H1 (cell line): Measurements from ENCODE around the gene PTPRCAP. TPM values are rescaled to one million over a fixed set of nuclear protein-coding genes. Genes with fewer than 3 reads are reported as not detected.
A peak's percentile ranks its signal among the peaks of the same experiment; 100 is the strongest.

Source experiments
- CTCF ChIA-PET: fragments of 300-600 bp; sonication (Branson Sonifier 250); formaldehyde crosslinking; loops from one replicate; lab custom pipeline; 2021; ENCODE audit not compliant: partially characterized antibody; lab: Charles Lee
- POLR2A ChIA-PET: fragments of 300-600 bp; sonication (Branson Sonifier 250); formaldehyde crosslinking; loops from one replicate; lab custom pipeline; 2021; ENCODE audit warnings: inconsistent platforms; ENCODE audit not compliant: partially characterized antibody; lab: Charles Lee
- DNase-seq, 2 experiments: peaks; one replicate each; pipeline versions ENCODE4 v3.0.0 to v3.0.0-alpha.2; 2010 to 2022; ENCODE audit warnings: low spot score in 2 of 2, low read depth in 1 of 2, mixed read lengths in 1 of 2
- FAIRE-seq: peaks from 2 replicates; lab custom pipeline; 2011; peaks lifted over from hg19 to GRCh38; lab: Jason Lieb, UNC
- H2AFZ ChIP-seq: 2 replicates; pipeline ENCODE4 v1.8.1; 2012; ENCODE audit warnings: low read length, inconsistent platforms
- H2AK5ac ChIP-seq: 2 replicates; pipeline ENCODE4 v1.6.1; 2013; ENCODE audit warnings: low read depth, low read length
- H2BK120ac ChIP-seq: replicated peaks from 2 replicates; pipeline ENCODE3; 2013; ENCODE audit warnings: low read depth, low read length, inconsistent platforms
- H2BK12ac ChIP-seq: 2 replicates; pipeline ENCODE4 v1.6.1; 2013; ENCODE audit warnings: low read depth, low read length
- H2BK15ac ChIP-seq: 2 replicates; pipeline ENCODE4 v1.6.1; 2013; ENCODE audit warnings: low read length
- H2BK20ac ChIP-seq: 2 replicates; pipeline ENCODE4 v1.6.1; 2013; ENCODE audit warnings: low read length
- H2BK5ac ChIP-seq: 2 replicates; pipeline ENCODE4 v1.6.1; 2013; ENCODE audit warnings: low read depth, low read length
- H3K14ac ChIP-seq: 2 replicates; pipeline ENCODE4 v1.6.1; 2013; ENCODE audit warnings: inconsistent platforms; ENCODE audit not compliant: insufficient read length
- H3K18ac ChIP-seq: 2 replicates; pipeline ENCODE4 v1.6.1; 2013; ENCODE audit warnings: low read length; ENCODE audit errors: extremely low read depth
- H3K23ac ChIP-seq: 2 replicates; pipeline ENCODE4 v1.6.1; 2013; ENCODE audit warnings: inconsistent platforms; ENCODE audit not compliant: insufficient read length
- H3K23me2 ChIP-seq: 2 replicates; pipeline ENCODE4 v1.6.1; 2013; ENCODE audit warnings: low read depth, low read length
- H3K27ac ChIP-seq: 2 replicates; pipeline ENCODE4 v1.6.1; 2011; ENCODE audit warnings: low read depth, low read length, inconsistent platforms
- H3K27me3 ChIP-seq, 4 experiments: replicated peaks in 1 of 4; 1 replicate in 1 of 4; 2 replicates in 3 of 4; pipeline versions ENCODE4 v1.6.1 to v1.8.1; 2011 to 2013; ENCODE audit warnings: low read length in 3 of 4, mild to moderate bottlenecking in 3 of 4, inconsistent platforms in 2 of 4, mixed read lengths in 2 of 4, moderate library complexity in 1 of 4; ENCODE audit not compliant: control insufficient read depth in 3 of 4, insufficient read depth in 3 of 4; ENCODE audit errors: extremely low read depth in 1 of 4
- H3K36me3 ChIP-seq, 4 experiments: 2 replicates each; pipeline versions ENCODE4 v1.6.1 to v1.8.1; 2011 to 2013; ENCODE audit warnings: mild to moderate bottlenecking in 4 of 4, low read length in 3 of 4, moderate library complexity in 2 of 4, control low read depth in 1 of 4, inconsistent platforms in 1 of 4; ENCODE audit not compliant: insufficient read depth in 4 of 4, control insufficient read depth in 2 of 4
- H3K4ac ChIP-seq: replicated peaks from 2 replicates; pipeline ENCODE3; 2013; ENCODE audit warnings: low read length, low read depth, mixed read lengths, inconsistent platforms; ENCODE audit not compliant: insufficient read length
- H3K4me1 ChIP-seq, 4 experiments: replicated peaks in 1 of 4; 1 replicate in 1 of 4; 2 replicates in 3 of 4; pipeline versions ENCODE4 v1.6.1 to v1.8.1; 2011 to 2013; ENCODE audit warnings: low read length in 3 of 4, inconsistent platforms in 2 of 4, mixed read lengths in 1 of 4; ENCODE audit not compliant: insufficient read depth in 4 of 4, control insufficient read depth in 3 of 4
- H3K4me2 ChIP-seq, 2 experiments: 2 replicates each; pipeline versions ENCODE4 v1.6.1 to v1.8.1; 2011 to 2013; ENCODE audit warnings: low read depth in 2 of 2, low read length in 2 of 2, control low read depth in 1 of 2, inconsistent platforms in 1 of 2, mild to moderate bottlenecking in 1 of 2; ENCODE audit not compliant: insufficient read depth in 1 of 2
- H3K4me3 ChIP-seq, 4 experiments: fragments of 200-600, 300-600 bp in 1 of 4; sonication (generic), shearing (Covaris generic), sonication (Bioruptor Twin) in 1 of 4; 2 replicates each; pipeline versions ENCODE4 v1.5.1 to v1.8.1; 2011 to 2016; ENCODE audit warnings: low read length in 4 of 4, low read depth in 3 of 4, control low read depth in 2 of 4, inconsistent platforms in 2 of 4, mild to moderate bottlenecking in 2 of 4, mixed read lengths in 1 of 4, moderate library complexity in 1 of 4; ENCODE audit not compliant: insufficient read depth in 2 of 4; ENCODE audit errors: extremely low read depth in 1 of 4
- H3K56ac ChIP-seq: replicated peaks from 2 replicates; pipeline ENCODE3; 2013; ENCODE audit warnings: low read depth, mild to moderate bottlenecking, mixed read lengths, low read length, inconsistent platforms; ENCODE audit not compliant: insufficient read length
- H3K79me1 ChIP-seq: 2 replicates; pipeline ENCODE4 v1.6.1; 2013; ENCODE audit warnings: low read depth, low read length, control low read depth
- H3K79me2 ChIP-seq, 2 experiments: 2 replicates each; pipeline versions ENCODE4 v1.6.1 to v1.8.1; 2012 to 2013; ENCODE audit warnings: low read length in 2 of 2, mild to moderate bottlenecking in 2 of 2, inconsistent platforms in 1 of 2; ENCODE audit not compliant: insufficient read depth in 2 of 2, control insufficient read depth in 1 of 2
- H3K9ac ChIP-seq, 4 experiments: replicated peaks in 1 of 4; 1 replicate in 1 of 4; 2 replicates in 3 of 4; pipeline versions ENCODE4 v1.6.1 to v1.8.1; 2011 to 2013; ENCODE audit warnings: low read depth in 3 of 4, low read length in 3 of 4, control low read depth in 2 of 4, mild to moderate bottlenecking in 2 of 4, moderate library complexity in 2 of 4, inconsistent platforms in 1 of 4; ENCODE audit errors: extremely low read depth in 1 of 4
- H3K9me3 ChIP-seq, 2 experiments: 2 replicates each; pipeline versions ENCODE4 v1.6.1 to v1.8.1; 2012 to 2013; ENCODE audit warnings: mild to moderate bottlenecking in 2 of 2, moderate library complexity in 2 of 2, control low read depth in 1 of 2, inconsistent platforms in 1 of 2, low read depth in 1 of 2, low read length in 1 of 2, mixed read lengths in 1 of 2; ENCODE audit not compliant: insufficient read depth in 2 of 2
- H4K20me1 ChIP-seq, 2 experiments: replicated peaks in 1 of 2; 2 replicates each; pipeline versions ENCODE3 to v1.8.1; 2011 to 2013; ENCODE audit warnings: inconsistent platforms in 2 of 2, low read length in 2 of 2, mild to moderate bottlenecking in 1 of 2; ENCODE audit not compliant: insufficient read depth in 2 of 2, control insufficient read depth in 1 of 2
- H4K5ac ChIP-seq: 2 replicates; pipeline ENCODE4 v1.6.1; 2013; ENCODE audit warnings: low read length, low read depth, mixed read lengths, inconsistent platforms; ENCODE audit not compliant: insufficient read length
- H4K8ac ChIP-seq: 2 replicates; pipeline ENCODE4 v1.8.0; 2013; ENCODE audit warnings: mild to moderate bottlenecking, moderate library complexity, low read length, inconsistent platforms; ENCODE audit not compliant: insufficient read depth; ENCODE audit errors: extremely low read depth
- H4K91ac ChIP-seq: replicated peaks from 2 replicates; pipeline ENCODE3; 2013; ENCODE audit warnings: low read length, mixed read lengths, inconsistent platforms; ENCODE audit not compliant: insufficient read length
- BCL11A ChIP-seq, 2 experiments: IDR thresholded peaks; one replicate each; pipeline ENCODE4 v1.6.1; 2011; ENCODE audit warnings: low read depth in 2 of 2, low read length in 2 of 2, mild to moderate bottlenecking in 2 of 2
- CEBPB ChIP-seq: IDR thresholded peaks from 2 replicates; pipeline ENCODE4 v1.6.1; 2012; ENCODE audit warnings: low read depth, low read length
- CHD2 ChIP-seq: IDR thresholded peaks from 2 replicates; pipeline ENCODE4 v1.6.1; 2012; ENCODE audit warnings: low read length, improper control_type of control experiment
- HDAC6 ChIP-seq: IDR thresholded peaks from one replicate; pipeline ENCODE4 v1.7.1; 2012; ENCODE audit warnings: low read depth, mild to moderate bottlenecking, inconsistent platforms, low read length, moderate library complexity
- JUN ChIP-seq: IDR thresholded peaks from 2 replicates; pipeline ENCODE4 v1.6.1; 2011; ENCODE audit warnings: low read depth, mild to moderate bottlenecking, improper control_type of control experiment, low read length
- TAF7 ChIP-seq: optimal IDR thresholded peaks from 2 replicates; pipeline ENCODE3; 2011; ENCODE audit warnings: low read depth, mild to moderate bottlenecking, inconsistent platforms, low read length, moderate library complexity, borderline replicate concordance
- TCF12 ChIP-seq: IDR thresholded peaks from 2 replicates; pipeline ENCODE4 v1.6.1; 2011; ENCODE audit warnings: low read depth, mild to moderate bottlenecking, low read length
- USF2 ChIP-seq: IDR thresholded peaks from 2 replicates; pipeline ENCODE4 v1.6.1; 2011; ENCODE audit warnings: low read length, improper control_type of control experiment
- YY1 ChIP-seq: IDR thresholded peaks from 2 replicates; pipeline ENCODE4 v1.6.1; 2011; ENCODE audit warnings: low read depth, mild to moderate bottlenecking, low read length
- WGBS, 2 experiments: shearing (Covaris generic) in 1 of 2; methylation state at CpG; one replicate each; pipeline versions ENCODE4 v1.1.6 to v1.1.7; 2013 to 2015; ENCODE audit warnings: low lambda C conversion rate in 2 of 2, mixed read lengths in 2 of 2, inconsistent platforms in 1 of 2, low coverage in 1 of 2, missing lambda C conversion rate in 1 of 2; ENCODE audit not compliant: insufficient replicate concordance in 2 of 2, insufficient coverage in 1 of 2, insufficient read length in 1 of 2; ENCODE audit errors: extremely low coverage in 1 of 2, missing lambda C conversion rate in 1 of 2; 5-methylcytosine and 5-hydroxymethylcytosine counted together
- polyA plus RNA-seq, 7 experiments: library from polyadenylated mRNA; depleted of rRNA in 3 of 7; stranded (reverse) in 5 of 7; unstranded in 2 of 7; fragments of >200 nt in 5 of 7; fragments of 200-250 nt in 2 of 7; gene quantifications; 1 replicate in 5 of 7; 2 replicates in 1 of 7; 4 replicates in 1 of 7; pipeline versions ENCODE4 v1.2.1 to v1.2.3, GENCODE V29; 2011 to 2013; ENCODE audit warnings: missing spikeins in 2 of 7, mixed read lengths in 2 of 7
- total RNA-seq: library from RNA; stranded (reverse); fragmentation: NEBNext Ultra II Directional; extraction: Animal tissue kit (Norgen Biotek cat#: 25700); gene quantifications from 2 replicates; pipeline ENCODE4 v1.2.1, GENCODE V29; 2021
- TF ChIP-seq, protein P1 (sequence below): IDR thresholded peaks from 2 replicates; pipeline ENCODE4 v1.6.1; 2012; ENCODE audit warnings: inconsistent platforms

The PTPRCAP gene
- total and polyA plus RNA-seq, 2 of the 8 experiments (the other 6 are each of a cell fraction or from before 2014, with no cell fraction given) = 0.78 to 6.7 TPM

DNA sequence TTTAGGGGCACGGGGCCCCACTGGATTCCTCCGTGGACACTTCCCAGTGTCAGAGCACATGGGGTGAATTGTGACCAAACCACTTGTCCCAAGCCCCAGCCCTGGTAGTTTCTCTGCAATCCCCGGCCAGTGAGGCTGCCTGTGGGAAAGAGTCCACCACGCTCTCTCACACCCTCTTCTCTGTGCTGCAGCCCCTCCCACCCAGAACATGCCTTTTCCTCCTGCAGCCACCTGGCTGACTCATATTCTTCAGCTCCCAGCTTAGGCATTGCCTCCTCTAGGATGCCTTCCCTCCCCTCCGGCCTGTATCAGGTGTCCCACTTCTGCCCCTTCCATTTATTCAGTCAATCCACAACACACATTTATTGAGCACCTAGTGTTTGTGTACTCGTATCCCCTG, 14.6 kb downstream of the PTPRCAP start:
- CTCF ChIA-PET = interaction anchor here (1.1 to 1.5 kb wide), 4 partner anchors 21 to 106 kb away, joined by 3 to 5 read pairs (median 3); partner anchors contain the start of gene PPP1CA
- Histone ChIP-seq H4K20me1 (peaks cover 0 to 3% of the 10 kb centered on the region in 2 experiments), H3K4ac (no peak overlapping the region), H2BK120ac (no peak overlapping the region), H3K79me2 (no peaks in the 10 kb centered on the region), H2AK5ac (no peak overlapping the region), H4K5ac (no peak overlapping the region), H3K36me3 (no peaks in the 10 kb centered on the region), H2BK15ac (no peak overlapping the region), H3K9ac (no peak overlapping the region), H3K23ac (no peak overlapping the region), H4K8ac (no peak overlapping the region), H3K4me3 (no peak overlapping the region), H3K14ac (no peak overlapping the region), H3K23me2 (peaks cover 12% of the 10 kb centered on the region; the same call in 1 of the 2 replicates), H2BK5ac (no peak overlapping the region), H2BK12ac (no peak overlapping the region), H3K27me3 (peaks cover 0 to 8% (median 5%) of the 10 kb centered on the region in 4 experiments; a peak in 4 of 7 replicates), H2AFZ (no peak overlapping the region), H3K9me3 (no peaks in the 10 kb centered on the region), H3K27ac (no peak overlapping the region), H2BK20ac (no peak overlapping the region), H3K79me1 (no peaks in the 10 kb centered on the region), H3K4me1 (peaks cover 0 to 8% (median 5%) of the 10 kb centered on the region in 4 experiments; a peak in 4 of 7 replicates), H3K4me2 (no peak overlapping the region), H3K18ac (no peak overlapping the region), H3K56ac (no peak overlapping the region), H4K91ac (peak overlapping the region; percentile 12)
- FAIRE-seq (no peak), DNase-seq (no peak)
- POLR2A ChIA-PET = interaction anchor here (0.7 to 10.2 kb wide), 4 partner anchors 13 to 42 kb away, joined by 3 to 104 read pairs (median 4); partner anchors contain the start of genes PPP1CA and PTPRCAP
- TF ChIP-seq CEBPB = no peak
- no peak for TF ChIP-seq USF2
- no peak for TF ChIP-seq CHD2
- TF ChIP-seq TAF7 = no peak
- TF ChIP-seq, protein P1, sequence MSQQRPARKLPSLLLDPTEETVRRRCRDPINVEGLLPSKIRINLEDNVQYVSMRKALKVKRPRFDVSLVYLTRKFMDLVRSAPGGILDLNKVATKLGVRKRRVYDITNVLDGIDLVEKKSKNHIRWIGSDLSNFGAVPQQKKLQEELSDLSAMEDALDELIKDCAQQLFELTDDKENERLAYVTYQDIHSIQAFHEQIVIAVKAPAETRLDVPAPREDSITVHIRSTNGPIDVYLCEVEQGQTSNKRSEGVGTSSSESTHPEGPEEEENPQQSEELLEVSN = no peak
- no peak for TF ChIP-seq BCL11A (IDR thresholded peaks at IDR 0.05; ENCODE audit: low read depth in 2 of 2, low read length in 2 of 2)
- TF ChIP-seq TCF12 = no peak
- no peak for TF ChIP-seq YY1
- TF ChIP-seq JUN = no peak
- no peak for TF ChIP-seq HDAC6
- WGBS, 2 experiments = 80% methylated on average over 6 of the region's 6 CpGs; no CpG with 5 or more reads in 1 of the 2 experiments
